ENCODE results near the gene TMCC2.

DNA sequence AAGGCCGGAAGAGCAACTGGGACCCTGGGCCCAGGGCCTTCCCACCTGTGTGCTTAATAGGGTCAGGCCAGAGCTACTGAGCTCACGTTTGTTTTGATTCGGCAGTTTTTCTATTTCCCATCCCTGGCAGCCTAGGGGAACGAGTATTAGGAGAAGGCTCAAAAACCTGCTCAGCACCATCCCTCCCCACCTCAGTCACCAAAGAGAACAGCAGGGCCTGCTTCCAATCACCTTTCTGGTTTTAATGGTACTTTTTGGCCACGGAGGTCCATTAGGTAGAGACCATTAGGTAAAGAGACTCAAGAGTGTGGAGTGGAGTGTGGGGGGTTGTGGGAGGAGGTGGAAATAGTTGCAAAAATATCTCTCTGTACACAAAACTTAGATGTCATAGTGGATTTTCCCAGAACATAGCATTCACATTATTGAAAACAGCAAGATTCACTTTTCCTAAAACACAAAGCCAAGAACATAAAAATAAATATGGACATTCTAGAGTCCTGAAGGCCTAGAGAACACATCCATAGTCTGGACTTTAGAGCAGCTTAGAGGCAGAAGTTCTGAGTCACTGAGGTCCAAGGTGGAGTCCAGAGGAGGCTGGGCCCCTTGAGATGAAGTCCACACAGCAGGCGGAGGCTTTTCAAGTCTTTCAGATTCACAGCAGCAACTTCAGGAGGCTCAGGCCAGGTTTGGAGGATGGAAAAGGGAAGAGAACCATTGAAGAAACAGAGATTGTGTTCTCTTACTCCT is 74.3 kb downstream of the TMCC2 start:
- TF ChIP-seq POLR2AphosphoS5 (IDR thresholded peaks at IDR 0.05; ENCODE audit: low read depth) (no peak), SPI1 (IDR thresholded peaks at IDR 0.05; ENCODE audit: borderline replicate concordance, low read depth) (no peak), GABPA (IDR thresholded peaks at IDR 0.05; ENCODE audit: low read depth) (no peak)
- TF ChIP-seq, protein P1, sequence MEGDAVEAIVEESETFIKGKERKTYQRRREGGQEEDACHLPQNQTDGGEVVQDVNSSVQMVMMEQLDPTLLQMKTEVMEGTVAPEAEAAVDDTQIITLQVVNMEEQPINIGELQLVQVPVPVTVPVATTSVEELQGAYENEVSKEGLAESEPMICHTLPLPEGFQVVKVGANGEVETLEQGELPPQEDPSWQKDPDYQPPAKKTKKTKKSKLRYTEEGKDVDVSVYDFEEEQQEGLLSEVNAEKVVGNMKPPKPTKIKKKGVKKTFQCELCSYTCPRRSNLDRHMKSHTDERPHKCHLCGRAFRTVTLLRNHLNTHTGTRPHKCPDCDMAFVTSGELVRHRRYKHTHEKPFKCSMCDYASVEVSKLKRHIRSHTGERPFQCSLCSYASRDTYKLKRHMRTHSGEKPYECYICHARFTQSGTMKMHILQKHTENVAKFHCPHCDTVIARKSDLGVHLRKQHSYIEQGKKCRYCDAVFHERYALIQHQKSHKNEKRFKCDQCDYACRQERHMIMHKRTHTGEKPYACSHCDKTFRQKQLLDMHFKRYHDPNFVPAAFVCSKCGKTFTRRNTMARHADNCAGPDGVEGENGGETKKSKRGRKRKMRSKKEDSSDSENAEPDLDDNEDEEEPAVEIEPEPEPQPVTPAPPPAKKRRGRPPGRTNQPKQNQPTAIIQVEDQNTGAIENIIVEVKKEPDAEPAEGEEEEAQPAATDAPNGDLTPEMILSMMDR (IDR thresholded peaks at IDR 0.05; ENCODE audit: insufficient read depth, low read length) = no peak
- TF ChIP-seq, protein P2, sequence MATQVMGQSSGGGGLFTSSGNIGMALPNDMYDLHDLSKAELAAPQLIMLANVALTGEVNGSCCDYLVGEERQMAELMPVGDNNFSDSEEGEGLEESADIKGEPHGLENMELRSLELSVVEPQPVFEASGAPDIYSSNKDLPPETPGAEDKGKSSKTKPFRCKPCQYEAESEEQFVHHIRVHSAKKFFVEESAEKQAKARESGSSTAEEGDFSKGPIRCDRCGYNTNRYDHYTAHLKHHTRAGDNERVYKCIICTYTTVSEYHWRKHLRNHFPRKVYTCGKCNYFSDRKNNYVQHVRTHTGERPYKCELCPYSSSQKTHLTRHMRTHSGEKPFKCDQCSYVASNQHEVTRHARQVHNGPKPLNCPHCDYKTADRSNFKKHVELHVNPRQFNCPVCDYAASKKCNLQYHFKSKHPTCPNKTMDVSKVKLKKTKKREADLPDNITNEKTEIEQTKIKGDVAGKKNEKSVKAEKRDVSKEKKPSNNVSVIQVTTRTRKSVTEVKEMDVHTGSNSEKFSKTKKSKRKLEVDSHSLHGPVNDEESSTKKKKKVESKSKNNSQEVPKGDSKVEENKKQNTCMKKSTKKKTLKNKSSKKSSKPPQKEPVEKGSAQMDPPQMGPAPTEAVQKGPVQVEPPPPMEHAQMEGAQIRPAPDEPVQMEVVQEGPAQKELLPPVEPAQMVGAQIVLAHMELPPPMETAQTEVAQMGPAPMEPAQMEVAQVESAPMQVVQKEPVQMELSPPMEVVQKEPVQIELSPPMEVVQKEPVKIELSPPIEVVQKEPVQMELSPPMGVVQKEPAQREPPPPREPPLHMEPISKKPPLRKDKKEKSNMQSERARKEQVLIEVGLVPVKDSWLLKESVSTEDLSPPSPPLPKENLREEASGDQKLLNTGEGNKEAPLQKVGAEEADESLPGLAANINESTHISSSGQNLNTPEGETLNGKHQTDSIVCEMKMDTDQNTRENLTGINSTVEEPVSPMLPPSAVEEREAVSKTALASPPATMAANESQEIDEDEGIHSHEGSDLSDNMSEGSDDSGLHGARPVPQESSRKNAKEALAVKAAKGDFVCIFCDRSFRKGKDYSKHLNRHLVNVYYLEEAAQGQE (IDR thresholded peaks at IDR 0.05; ENCODE audit: insufficient replicate concordance, low read depth) = no peak

Measured in HL-60 (cell line).